Keratinocyte (primary cell): ENCODE measurements around the gene C3orf70. TPM values are rescaled to one million over a fixed set of nuclear protein-coding genes. Genes with fewer than 3 reads are reported as not detected.

ENCODE experiments used
- DNase-seq: peaks from one replicate; pipeline ENCODE4 v3.0.0-alpha.2; 2011; ENCODE audit warnings: low read depth, missing footprints, low spot score
- FAIRE-seq: peaks from 2 replicates; lab custom pipeline; 2011; peaks lifted over from hg19 to GRCh38; lab: Jason Lieb, UNC
- H2AFZ ChIP-seq: 2 replicates; pipeline ENCODE4 v1.6.0; 2012; ENCODE audit warnings: low read length, control low read depth, inconsistent platforms; ENCODE audit not compliant: control insufficient read depth
- H3K27ac ChIP-seq: 2 replicates; pipeline ENCODE4 v1.5.1; 2011; ENCODE audit warnings: low read length; ENCODE audit not compliant: control insufficient read depth, insufficient read depth
- H3K27me3 ChIP-seq: 3 replicates; pipeline ENCODE4 v1.6.0; 2011; ENCODE audit warnings: low read length; ENCODE audit not compliant: control insufficient read depth, insufficient read depth; ENCODE audit errors: extremely low read depth
- H3K36me3 ChIP-seq, 2 experiments: 2 replicates in 1 of 2; 3 replicates in 1 of 2; pipeline ENCODE4 v1.5.1; 2011; ENCODE audit warnings: low read length in 2 of 2, mild to moderate bottlenecking in 1 of 2; ENCODE audit not compliant: control insufficient read depth in 2 of 2, insufficient read depth in 2 of 2; ENCODE audit errors: extremely low read depth in 1 of 2
- H3K4me1 ChIP-seq: 3 replicates; pipeline ENCODE4 v1.5.1; 2011; ENCODE audit warnings: low read length; ENCODE audit not compliant: control insufficient read depth, insufficient read depth; ENCODE audit errors: extremely low read depth
- H3K4me2 ChIP-seq: 3 replicates; pipeline ENCODE4 v1.6.0; 2011; ENCODE audit warnings: low read depth, low read length; ENCODE audit not compliant: control insufficient read depth, insufficient read depth; ENCODE audit errors: extremely low read depth
- H3K4me3 ChIP-seq, 3 experiments: fragments of 200-600 bp in 1 of 3; sonication (generic) in 1 of 3; 2 replicates in 2 of 3; 3 replicates in 1 of 3; pipeline ENCODE4 v1.5.1; 2011 to 2016; ENCODE audit warnings: low read length in 3 of 3, mild to moderate bottlenecking in 3 of 3, control low read depth in 2 of 3, inconsistent platforms in 1 of 3, low read depth in 1 of 3, mixed read lengths in 1 of 3, mixed run types in 1 of 3, moderate library complexity in 1 of 3; ENCODE audit not compliant: control insufficient read depth in 2 of 3, insufficient read depth in 2 of 3; ENCODE audit errors: extremely low read depth in 1 of 3
- H3K79me2 ChIP-seq: 2 replicates; pipeline ENCODE4 v1.6.0; 2012; ENCODE audit warnings: low read length; ENCODE audit not compliant: control insufficient read depth, insufficient read depth
- H3K9ac ChIP-seq: 3 replicates; pipeline ENCODE4 v1.6.0; 2011; ENCODE audit warnings: low read length; ENCODE audit not compliant: control insufficient read depth, insufficient read depth; ENCODE audit errors: extremely low read depth
- H3K9me1 ChIP-seq: 3 replicates; pipeline ENCODE4 v1.6.0; 2011; ENCODE audit warnings: low read length; ENCODE audit not compliant: control insufficient read depth, insufficient read depth; ENCODE audit errors: extremely low read depth
- H3K9me3 ChIP-seq: 2 replicates; pipeline ENCODE4 v1.5.1; 2012; ENCODE audit warnings: low read depth, low read length; ENCODE audit not compliant: control insufficient read depth
- H4K20me1 ChIP-seq: 3 replicates; pipeline ENCODE4 v1.6.0; 2011; ENCODE audit warnings: low read length; ENCODE audit not compliant: control insufficient read depth, insufficient read depth; ENCODE audit errors: extremely low read depth
- CTCF ChIP-seq, 3 experiments: IDR thresholded peaks in 1 of 3; conservative IDR thresholded peaks in 1 of 3; optimal IDR thresholded peaks in 1 of 3; 2 replicates in 2 of 3; 3 replicates in 1 of 3; pipeline versions ENCODE3 to v1.5.1; 2011; ENCODE audit warnings: low read length in 3 of 3, mild to moderate bottlenecking in 3 of 3, moderate library complexity in 2 of 3, control low read depth in 1 of 3, inconsistent platforms in 1 of 3; ENCODE audit not compliant: insufficient read depth in 2 of 3; ENCODE audit errors: extremely low read depth in 1 of 3
- EZH2 ChIP-seq: IDR thresholded peaks from one replicate; pipeline ENCODE4 v1.6.1; 2012; ENCODE audit warnings: inconsistent platforms, mild to moderate bottlenecking, low read length, moderate library complexity
- dilution Hi-C: fragments of 300-500 bp; cut with MboI; formaldehyde crosslinking; loops from one replicate; pipeline ENCODE4 v1.7.0; 2020; ENCODE audit warnings: low sequenced_read_pairs; ENCODE audit not compliant: extremely low pct_ligation_motif_present
- polyA plus RNA-seq, 5 experiments: library from polyadenylated mRNA; depleted of rRNA in 3 of 5; stranded (reverse) in 3 of 5; stranded (forward) in 1 of 5; unstranded in 1 of 5; fragments of >200 nt; gene quantifications; 1 replicate in 1 of 5; 2 replicates in 3 of 5; 3 replicates in 1 of 5; pipeline versions ENCODE4 v1.2.1 to v1.2.3, GENCODE V29; 2011 to 2012; ENCODE audit warnings: missing spikeins in 2 of 5, low read depth in 1 of 5, low replicate concordance in 1 of 5

C3orf70 gene
- polyA plus RNA-seq, 1 donor (not counting 4 experiments of a cell fraction or from before 2014, with no cell fraction given): not detected

GRCh38 chr3:185062191-185062590 lies 90.7 kb downstream of the C3orf70 start:
- Histone ChIP-seq H3K9me3 (no peaks in the 10 kb centered on the region), H3K79me2 (no peaks in the 10 kb centered on the region), H3K27ac (no peak overlapping the region), H3K4me2 (no peak overlapping the region), H3K36me3 (no peaks in the 10 kb centered on the region), H2AFZ (no peak overlapping the region), H3K4me3 (no peak overlapping the region), H3K9ac (no peak overlapping the region), H3K27me3 (no peaks in the 10 kb centered on the region), H3K9me1 (no peaks in the 10 kb centered on the region), H3K4me1 (no peaks in the 10 kb centered on the region), H4K20me1 (no peaks in the 10 kb centered on the region)
- dilution Hi-C loops: no loop called here
- no peak for DNase-seq
- TF ChIP-seq CTCF (optimal IDR thresholded peaks at IDR 0.05 in 1 of 3, IDR thresholded peaks at IDR 0.05 in 1 of 3, conservative IDR thresholded peaks at IDR 0.05 in 1 of 3; ENCODE audit: extremely low read depth in 1 of 3, insufficient read depth in 2 of 3, low read length in 3 of 3) (no peak), EZH2 (no peak)
- FAIRE-seq: no peak

- dilution Hi-C loops: no loop called here
- no peak for DNase-seq
- H3K9me3 ChIP-seq: no peaks in the 10 kb centered on the region
- H3K4me1 ChIP-seq: no peaks in the 10 kb centered on the region
- no peak for FAIRE-seq
- no peaks in the 10 kb centered on the region for H3K36me3 ChIP-seq
- no peak for TF ChIP-seq EZH2
- TF ChIP-seq CTCF (optimal IDR thresholded peaks at IDR 0.05 in 1 of 3, IDR thresholded peaks at IDR 0.05 in 1 of 3, conservative IDR thresholded peaks at IDR 0.05 in 1 of 3; ENCODE audit: extremely low read depth in 1 of 3, insufficient read depth in 2 of 3, low read length in 3 of 3): no peak
- H3K79me2 ChIP-seq: no peaks in the 10 kb centered on the region
- no peaks in the 10 kb centered on the region for H4K20me1 ChIP-seq
- H3K4me2 ChIP-seq: no peak overlapping the region
- H3K9ac ChIP-seq: no peak overlapping the region
- H3K27me3 ChIP-seq: no peaks in the 10 kb centered on the region
- H3K9me1 ChIP-seq: no peaks in the 10 kb centered on the region
- H3K4me3 ChIP-seq: no peak overlapping the region
- no peak overlapping the region for H3K27ac ChIP-seq
- H2AFZ ChIP-seq: no peak overlapping the region
These were observed 92.2 kb downstream of the C3orf70 start for GRCh38 chr3:185060655-185061054.
